NCI-H2227 (cell line): Measurements from ENCODE around the gene PTPRG.
"Not testable (repeated sequence)": the region's sequence is repeated elsewhere in the genome, so short reads cannot be mapped to it uniquely, and the experiment has no call there.

Source experiments
- DNase-seq: peaks from one replicate; lab custom pipeline; 2025; ENCODE audit not compliant: unreplicated experiment; lab: John Stamatoyannopoulos, UW

PTPRG gene

DNA sequence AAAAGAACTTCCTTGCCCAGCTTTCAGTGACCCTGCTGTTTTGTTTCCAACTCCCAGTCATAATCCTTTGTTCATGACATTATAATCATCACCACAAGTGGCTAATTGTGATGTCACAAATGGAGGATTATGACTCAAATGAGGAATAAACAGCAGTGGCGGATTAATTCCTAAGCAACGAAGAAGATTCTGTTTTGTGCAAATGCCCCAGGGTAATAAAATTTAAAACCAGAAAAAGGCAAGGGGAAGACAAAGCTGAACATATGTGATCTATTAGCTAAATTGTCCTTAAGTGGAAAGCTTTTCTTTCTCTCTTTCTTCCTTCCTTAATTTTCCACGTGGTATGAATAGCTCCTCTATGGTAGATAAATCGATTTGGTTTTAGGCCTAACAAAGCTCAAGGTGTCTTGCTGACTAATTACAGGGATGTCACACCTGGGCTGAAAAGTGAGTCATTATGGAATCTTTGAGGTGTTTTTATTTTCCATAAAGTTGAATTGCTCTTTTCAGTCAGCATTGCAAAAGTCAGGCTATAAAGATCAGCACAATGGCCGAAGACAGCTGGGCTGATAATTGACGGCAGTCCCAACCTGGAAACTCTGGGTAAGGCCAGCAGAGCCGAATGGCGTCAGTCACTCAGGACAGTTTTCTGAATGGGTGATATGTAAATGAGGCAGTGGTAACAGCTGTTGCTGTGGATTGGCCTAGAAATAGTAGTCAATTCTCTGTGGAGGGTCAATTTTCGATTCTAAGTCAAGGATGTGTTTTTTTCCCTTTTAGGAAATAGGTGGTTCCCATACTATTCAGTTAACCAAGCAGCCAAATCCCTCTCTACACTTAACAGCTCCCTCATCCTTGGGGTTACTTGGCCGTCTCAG is 121.5 kb downstream of the PTPRG start:
- DNase-seq, result peak; percentile 27

DNA sequence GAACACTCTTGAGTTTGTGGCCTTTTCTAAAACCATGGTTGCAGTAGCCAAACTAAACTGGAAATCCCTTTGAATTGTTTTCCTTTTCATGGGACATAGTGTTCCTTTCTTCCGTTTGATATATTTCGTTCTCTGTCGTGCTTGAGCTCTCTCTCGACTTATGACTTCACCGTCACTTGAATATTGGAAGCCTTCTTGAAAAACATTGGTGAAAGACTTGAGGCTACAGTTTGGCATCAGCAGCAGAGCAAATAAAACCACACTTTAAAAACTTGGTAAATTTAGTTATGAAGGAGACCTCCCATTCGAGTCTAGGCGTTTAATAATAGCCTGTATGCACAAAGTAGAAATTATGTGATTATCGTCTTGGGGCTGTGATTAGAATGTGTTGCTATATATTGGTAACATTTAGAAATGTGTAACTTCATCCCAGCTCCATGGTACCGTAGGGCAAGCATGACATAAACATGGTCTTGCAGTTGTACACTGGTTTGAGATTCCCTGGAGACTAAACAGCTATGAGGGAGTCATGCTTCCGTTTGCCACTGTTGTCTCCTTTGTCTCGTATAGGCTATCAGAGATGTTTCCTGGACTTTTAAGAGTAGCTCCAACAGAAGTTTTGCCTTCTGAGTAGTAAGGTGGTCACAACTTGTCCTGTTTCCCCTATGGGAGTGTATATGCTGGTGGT is 122.3 kb downstream of the PTPRG start:
- DNase-seq, result no peak

DNA sequence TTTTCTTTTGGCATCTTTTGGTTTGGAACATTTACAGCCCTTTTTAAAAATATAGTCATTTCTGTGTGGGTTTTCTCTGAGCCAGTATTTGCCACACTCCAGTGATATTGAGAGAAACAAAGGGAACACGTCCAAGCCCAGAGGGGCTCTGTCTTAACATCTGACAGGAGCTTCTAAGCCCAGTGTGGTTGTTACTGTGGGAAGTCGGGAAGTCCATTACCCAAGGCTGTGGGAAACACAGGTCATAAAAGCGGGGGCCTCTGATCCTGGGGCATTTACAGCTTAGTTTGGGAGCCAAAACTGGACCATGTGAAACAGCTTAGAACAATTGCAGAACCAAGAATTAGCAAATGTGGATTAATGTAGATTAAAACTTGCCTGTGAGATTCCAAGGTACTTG is 123.0 kb downstream of the PTPRG start:
- no peak for DNase-seq

DNA sequence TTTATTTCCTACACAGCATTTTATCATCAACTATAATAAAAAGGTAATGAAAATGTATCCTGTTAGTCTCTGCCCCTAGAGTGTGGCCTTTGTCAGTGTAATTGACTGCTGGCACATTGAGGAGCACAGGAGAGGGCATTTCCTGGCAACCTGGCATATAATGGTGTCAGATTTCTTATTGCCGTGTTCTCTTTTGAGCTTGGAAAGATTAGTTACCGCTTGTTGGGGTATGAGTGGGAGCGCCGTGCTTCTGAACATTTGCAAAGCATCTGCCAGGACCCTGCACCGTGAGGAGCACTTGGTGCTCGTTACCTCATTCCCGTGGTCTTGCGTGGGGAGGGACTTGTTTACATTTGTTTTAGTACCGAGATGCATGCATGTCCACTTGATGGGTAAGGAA is 124.4 kb downstream of the PTPRG start:
- DNase-seq, result no peak

DNA sequence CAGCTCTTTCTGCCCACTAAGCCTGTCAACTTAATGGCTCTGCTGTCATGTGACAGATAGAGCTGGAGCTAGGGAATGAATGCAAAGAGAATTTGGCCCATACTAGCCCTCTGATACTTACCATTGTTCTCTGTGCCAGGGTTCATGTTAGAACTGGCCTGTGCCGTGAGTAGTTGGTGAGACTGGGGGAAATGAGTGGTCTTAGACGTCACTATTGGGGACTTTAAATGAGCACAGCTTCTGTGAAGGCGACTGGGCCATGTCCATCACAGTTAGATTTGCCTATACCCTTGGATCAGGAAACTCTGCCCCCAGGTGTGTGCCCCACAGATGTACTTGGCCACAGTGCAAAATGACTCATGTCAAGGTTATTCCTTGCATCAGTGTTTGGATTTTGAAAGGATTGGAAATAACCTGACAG is 124.9 kb downstream of the PTPRG start:
- DNase-seq, result no peak

DNA sequence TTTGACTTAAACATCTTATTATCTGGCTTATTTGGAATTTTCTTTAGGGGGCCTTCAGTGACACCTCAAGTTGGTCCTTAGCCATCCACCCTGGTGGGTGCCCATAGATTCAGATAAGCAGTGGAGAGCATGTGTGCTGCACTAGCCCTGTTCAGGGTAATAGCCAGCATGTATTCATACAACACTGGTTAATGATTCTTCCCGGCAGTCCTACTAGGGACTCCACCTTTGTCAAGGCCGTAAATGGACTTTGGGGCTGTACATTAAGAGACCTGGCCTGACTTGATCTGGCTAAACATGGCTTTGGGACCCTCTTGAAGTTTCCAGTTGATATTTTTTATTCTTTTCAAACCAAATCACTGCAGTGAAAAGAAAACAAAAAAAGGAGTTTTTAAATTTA is 125.8 kb downstream of the PTPRG start:
- DNase-seq, result no peak

DNA sequence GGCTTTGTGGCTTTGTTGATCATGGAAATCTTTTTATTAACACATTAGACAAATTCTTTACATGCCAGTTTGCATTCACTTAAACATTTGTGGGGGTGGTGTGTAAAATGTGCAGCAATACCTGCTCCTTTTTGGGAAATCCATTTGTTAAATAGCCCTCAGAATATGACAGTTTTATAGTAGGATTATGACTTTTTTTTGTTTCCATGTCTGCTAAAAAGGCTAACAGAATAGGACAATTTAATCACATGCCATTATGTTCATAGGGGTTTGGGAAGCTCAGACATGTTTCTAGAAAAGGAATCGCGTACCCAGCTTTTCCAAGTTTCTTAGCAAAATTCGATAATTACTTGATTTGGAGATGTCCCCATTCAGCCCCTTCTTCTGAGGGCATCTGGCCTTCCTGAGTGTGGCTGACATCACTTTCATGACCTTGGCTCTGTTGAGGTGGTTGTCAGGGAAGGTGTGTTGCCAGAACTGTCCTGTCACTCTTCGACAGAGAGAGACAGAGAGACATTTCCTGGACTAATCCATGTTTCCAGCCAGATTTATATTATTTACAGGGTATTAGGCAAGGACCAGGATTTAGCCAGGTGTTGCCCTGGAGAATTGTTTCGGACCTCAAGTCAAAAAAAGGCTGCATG is 126.4 kb downstream of the PTPRG start:
- DNase-seq, result no peak

DNA sequence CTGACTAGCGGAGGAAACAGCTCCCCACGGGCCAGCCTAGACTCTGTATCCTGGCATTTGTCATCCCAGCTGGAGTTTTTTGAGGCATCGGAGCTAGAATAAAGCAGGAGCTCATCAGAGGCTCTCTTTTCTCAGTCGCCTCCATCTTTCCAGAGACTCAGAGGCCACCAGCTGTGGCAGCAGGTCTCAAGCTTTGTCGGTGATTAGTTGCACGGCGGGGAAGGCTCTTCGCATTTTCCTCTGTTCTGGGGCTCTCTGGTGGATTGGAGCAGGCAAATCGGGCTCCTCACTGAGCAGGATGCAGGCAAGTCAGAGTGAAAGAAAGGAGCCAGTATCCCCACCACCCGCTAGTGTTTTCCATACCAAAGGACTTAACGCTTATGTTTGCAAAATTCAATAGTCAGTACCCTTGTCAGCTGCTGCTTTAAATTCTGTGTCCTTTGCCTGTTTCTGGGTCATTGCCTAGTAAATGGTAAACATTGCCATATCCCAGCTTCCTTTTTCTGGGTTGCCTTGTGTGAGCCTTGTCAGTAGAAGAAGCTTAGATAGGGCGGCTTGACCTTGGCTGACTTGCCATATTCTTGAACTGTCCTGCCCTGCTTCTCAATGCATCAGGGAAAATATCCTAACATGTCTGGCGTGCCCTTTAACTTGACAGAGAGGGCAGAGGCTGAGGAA is 127.1 kb downstream of the PTPRG start:
- peak; percentile 58 for DNase-seq

DNA sequence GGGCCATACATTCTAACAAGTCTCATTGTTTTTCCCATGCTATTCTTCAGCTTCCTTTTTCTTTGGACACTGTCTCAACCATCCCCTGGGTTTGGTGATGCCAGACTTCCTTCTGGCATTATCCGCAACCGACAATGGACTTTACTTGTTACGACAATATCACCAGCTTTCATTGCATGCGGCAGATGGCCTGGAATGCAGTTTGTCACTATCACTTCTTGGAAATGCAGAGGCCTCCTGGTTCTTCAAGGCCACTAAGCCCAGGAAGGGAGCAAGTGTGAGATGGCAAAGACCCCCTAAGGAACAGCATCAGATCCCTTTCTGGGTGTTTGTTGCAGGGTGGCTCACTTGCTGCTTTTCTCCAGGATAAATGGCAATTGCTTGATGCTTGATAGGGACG is 128.6 kb downstream of the PTPRG start:
- no peak for DNase-seq

DNA sequence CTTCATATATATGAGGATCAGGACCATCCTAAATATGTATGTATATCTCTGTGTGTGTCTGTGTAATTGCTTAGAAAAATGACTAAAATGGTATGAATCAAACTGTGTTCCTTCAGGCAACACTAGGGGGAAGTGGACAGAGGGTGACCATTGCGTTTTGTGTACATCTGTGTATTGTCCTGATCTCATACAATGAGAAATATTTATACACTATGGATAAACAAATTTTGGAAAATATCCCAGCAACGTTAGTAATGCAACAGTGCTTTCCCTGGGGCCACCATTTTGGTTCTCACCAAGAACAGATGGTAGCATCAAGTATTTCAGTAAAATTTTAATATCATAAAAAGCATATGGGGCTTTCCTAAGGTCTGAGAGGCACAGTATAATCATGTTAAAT is 130.1 kb downstream of the PTPRG start:
- DNase-seq, result no peak

DNA sequence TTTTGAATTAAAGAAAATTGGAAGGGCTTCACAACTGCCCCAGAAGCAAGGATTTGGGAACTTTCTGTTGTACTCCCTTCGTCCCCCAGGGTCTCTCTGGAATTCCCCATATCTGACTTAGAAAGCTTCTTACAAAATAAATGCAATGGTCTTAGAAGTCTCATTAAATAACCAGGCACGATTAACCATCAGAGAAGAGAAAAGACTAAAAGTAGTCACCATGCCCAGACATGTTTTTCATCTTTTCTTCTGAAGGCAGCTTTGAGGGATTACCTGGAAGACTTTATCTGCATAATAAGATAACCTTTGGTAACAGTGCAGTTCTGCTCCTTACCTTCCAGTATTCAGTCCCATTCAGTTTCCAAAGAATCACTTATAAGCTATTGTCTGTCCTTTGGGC is 135.9 kb downstream of the PTPRG start:
- no peak for DNase-seq

DNA sequence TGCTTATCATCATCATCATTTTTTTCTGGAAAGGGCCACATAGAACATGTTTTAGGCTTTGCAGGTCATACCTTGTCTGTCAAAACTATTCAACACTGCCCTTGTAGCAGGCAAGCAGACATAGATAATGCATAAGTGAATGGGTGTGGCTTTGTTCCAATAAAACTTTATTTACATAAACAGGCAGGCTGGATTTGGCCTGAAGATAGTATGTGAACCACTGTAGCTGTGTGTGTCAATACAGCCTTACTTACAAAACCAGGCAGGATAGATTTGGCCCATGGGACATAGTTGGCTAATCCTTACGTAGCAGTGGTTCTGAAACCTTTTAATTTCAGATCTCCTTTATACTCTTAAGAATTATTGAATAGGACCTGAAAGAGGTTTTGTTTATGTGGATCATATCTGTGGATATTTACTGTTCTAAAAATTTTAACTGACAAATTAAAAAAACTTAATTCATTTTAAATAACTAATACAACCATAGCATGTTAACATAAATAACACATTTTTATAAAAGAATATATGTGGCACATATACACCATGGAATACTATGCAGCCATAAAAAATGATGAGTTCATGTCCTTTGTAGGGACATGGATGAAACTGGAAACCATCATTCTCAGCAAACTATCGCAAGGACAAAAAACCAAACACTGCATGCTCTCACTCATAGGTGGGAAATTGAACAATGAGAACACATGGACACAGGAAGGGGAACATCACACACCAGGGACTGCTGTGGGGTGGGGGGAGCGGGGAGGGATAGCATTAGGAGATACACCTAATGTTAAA is 137.1 kb downstream of the PTPRG start:
- not testable (repeated sequence) for DNase-seq

DNA sequence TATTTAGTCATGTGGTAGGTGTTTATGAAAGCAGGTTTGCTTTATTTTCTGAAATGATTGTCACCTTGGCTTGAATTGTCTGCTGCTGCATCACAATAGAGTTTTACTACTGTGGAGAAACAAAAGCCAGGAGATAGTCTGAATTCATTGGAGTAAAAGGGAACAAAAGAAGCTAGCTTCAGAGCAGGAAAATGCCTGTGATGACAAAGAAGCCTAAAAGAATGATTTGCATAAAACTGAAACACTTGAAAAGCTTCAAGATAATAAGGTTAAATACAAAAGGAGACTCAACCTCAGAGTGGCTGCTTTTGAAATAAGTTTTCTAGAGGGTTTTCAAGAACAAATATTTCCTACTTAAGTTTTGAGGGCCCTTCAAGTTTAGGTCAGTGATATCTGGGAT is 138.3 kb downstream of the PTPRG start:
- DNase-seq, result no peak

DNA sequence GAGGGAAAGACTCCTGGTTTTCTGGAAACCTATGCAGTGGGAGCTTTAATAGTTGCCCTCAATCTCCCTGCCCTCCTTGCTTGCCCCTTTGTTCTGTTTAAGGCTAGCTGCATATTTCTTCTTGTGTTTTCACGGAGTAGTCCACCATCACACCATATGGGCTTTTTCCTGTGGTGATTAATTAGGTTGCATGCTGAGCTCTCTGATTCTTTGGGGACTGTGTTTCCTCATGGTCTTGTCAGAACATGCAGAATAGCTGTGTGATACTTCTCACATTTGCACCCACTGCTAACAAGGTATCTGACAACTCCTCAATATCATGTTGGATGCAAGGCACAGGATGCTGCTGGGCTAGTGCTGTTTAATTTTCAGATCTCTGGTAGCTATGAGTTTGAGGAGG is 139.6 kb downstream of the PTPRG start:
- peak; percentile 0 for DNase-seq

DNA sequence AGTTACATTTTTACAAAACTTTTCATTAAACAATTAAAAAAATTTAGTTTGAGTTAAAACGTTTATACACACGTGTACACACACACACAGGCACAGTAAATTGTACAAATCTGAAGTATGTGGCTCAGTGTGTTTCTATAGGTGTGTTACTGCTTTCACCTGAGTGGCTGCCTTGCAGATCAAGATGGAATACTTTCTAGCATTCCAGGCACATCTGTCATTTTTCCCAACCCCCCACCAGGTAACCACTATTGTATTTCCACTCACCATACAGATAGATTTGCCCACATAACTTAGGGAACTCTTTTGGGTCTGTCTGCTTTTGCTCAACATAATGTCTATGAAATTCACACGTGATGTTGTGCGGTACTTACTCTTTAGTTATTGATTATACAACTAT is 141.1 kb downstream of the PTPRG start:
- DNase-seq, result no peak

DNA sequence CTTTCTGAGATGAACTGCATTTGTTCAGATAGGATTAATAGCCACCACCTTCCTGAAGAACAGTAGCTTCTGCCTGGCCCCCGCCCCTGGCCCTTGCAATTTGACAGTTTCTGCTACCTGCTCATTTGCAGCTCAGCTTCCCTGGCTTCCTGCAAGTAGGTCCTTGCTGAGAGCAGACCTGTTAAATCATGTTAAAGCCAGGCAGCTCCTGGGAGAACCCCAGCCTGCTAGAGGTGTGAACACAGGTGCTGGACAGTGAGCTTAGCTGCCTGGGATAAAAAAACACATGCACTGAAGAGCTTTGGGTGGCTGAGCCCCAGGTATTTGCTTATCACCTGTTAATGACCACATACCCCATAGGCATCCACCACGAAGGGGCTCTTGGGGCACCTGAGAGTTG is 143.4 kb downstream of the PTPRG start:
- no peak for DNase-seq

DNA sequence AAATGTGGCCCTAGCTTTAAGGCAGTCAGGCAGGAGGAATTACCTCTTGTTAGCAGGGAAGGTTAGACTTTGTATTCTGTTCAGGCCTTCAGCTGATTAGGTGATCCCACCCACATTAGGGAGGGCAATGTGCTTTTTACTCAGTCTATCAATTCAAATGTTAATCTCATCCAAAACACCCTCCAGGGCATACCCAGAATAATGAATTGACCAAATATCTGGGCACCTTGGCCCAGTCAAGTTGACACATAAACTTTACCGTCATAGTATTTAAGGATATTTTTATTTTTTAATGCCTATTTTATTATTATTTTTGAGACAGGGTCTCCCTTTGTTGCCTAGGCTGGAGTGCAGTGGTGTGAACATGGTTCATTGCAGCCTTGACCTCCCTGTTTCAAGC is 146.1 kb downstream of the PTPRG start:
- DNase-seq, result no peak

DNA sequence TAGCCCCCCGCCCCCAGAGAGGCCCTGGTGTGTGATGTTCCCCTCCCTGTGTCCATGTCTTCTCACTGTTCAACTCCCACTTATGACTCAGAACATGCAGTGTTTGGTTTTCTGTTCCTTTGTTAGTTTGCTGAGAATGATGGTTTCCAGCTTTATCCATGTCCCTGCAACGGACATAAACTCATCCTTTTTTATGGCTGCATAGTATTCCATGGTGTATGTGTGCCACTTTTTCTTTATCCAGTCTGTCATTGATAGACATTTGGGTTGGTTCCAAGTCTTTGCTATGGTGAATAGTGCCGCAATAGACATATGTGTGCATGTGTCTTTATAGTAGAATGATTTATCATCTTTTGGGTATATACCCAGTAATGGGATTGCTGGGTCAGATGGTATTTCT is 149.5 kb downstream of the PTPRG start:
- DNase-seq, result not testable (repeated sequence)

DNA sequence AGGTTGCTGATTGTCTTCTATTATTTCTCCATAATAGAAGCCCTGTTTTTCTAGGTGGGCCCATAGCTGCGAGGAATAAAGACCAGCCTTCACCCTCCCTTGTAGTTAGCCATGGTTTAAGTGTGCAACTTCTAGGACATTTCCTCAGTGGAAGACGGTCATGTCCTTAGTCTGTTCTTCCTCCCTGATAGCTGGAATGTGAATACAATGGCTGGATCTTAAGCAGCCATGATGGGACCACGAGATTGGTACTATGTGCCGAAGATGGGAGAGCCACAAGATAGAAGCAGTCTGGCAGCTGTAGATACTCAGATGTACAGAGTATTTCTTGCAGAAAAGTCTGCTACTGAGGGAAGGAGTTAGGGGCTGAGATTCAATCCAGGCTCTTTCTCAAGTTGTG is 152.9 kb downstream of the PTPRG start:
- DNase-seq, result no peak

DNA sequence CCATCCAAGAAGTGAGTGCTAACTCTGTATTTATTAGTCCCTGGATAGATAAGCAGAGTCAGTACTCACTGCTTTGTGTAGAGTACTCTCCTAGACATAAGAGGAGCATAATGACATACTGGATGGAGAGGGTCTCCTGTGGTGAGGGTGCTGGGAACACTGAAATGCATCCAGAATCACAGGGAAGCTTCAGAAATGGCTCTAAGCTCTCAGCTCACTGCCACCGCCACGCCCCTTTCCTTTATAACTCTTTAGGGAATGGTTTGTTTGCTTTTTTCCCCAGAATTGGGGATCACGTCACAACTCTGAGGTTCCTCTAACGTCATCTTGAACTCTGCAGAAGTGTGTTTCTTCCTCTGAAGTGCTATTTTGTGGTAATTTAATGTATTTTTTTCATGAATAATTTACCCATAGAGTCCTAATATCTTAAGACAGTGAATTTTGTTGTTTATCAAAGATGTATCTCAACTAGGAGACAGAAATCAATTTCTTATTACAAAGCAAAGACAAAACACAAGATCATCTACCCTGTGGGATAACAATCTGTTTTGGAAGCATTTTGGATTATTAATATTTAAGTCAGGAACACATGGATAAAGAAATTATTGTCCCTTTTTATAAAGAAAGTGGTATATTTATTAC is 154.6 kb downstream of the PTPRG start:
- peak; percentile 44 for DNase-seq
